Neuronal stem cell (in vitro differentiated cells): ENCODE data around the gene PIK3C2G.
A peak's percentile ranks its signal among the peaks of the same experiment; 100 is the strongest.

Source experiments
- DNase-seq: peaks from one replicate; pipeline ENCODE4 v3.0.0-alpha.2; 2013; ENCODE audit warnings: low spot score
- H2AFZ ChIP-seq: one replicate; pipeline ENCODE4 v1.6.1; 2013; ENCODE audit warnings: mild to moderate bottlenecking, low read length, inconsistent platforms
- H2AK5ac ChIP-seq: 2 replicates; pipeline ENCODE4 v1.6.1; 2013; ENCODE audit warnings: low read depth, mild to moderate bottlenecking, inconsistent platforms, low read length, moderate library complexity, mixed read lengths
- H2BK120ac ChIP-seq: 2 replicates; pipeline ENCODE4 v1.6.1; 2013; ENCODE audit warnings: low read depth, mild to moderate bottlenecking, inconsistent platforms, low read length, moderate library complexity, mixed read lengths
- H2BK12ac ChIP-seq: one replicate; pipeline ENCODE4 v1.6.1; 2013; ENCODE audit warnings: low read length, inconsistent platforms
- H2BK15ac ChIP-seq: 2 replicates; pipeline ENCODE4 v1.6.1; 2013; ENCODE audit warnings: mild to moderate bottlenecking, low read length, inconsistent platforms, mixed read lengths
- H2BK5ac ChIP-seq: one replicate; pipeline ENCODE4 v1.6.1; 2013; ENCODE audit warnings: inconsistent platforms, mild to moderate bottlenecking, low read length, moderate library complexity
- H3K14ac ChIP-seq: one replicate; pipeline ENCODE4 v1.6.1; 2013; ENCODE audit warnings: low read length, inconsistent platforms
- H3K18ac ChIP-seq: 2 replicates; pipeline ENCODE4 v1.6.1; 2013; ENCODE audit warnings: low read length, inconsistent platforms
- H3K23ac ChIP-seq: 2 replicates; pipeline ENCODE4 v1.6.1; 2013; ENCODE audit warnings: low read depth, mild to moderate bottlenecking, mixed read lengths, low read length, inconsistent platforms; ENCODE audit not compliant: poor library complexity
- H3K27ac ChIP-seq: replicated peaks from 3 replicates; pipeline ENCODE4 v1.5.1; 2013; ENCODE audit warnings: low read length, inconsistent platforms
- H3K27me3 ChIP-seq, 3 experiments: 2 replicates each; pipeline ENCODE4 v1.6.1; 2013; ENCODE audit warnings: low read length in 3 of 3, mild to moderate bottlenecking in 2 of 3, inconsistent platforms in 1 of 3, low read depth in 1 of 3, mixed read lengths in 1 of 3, moderate library complexity in 1 of 3; ENCODE audit not compliant: control insufficient read depth in 3 of 3, insufficient read depth in 3 of 3
- H3K36me3 ChIP-seq, 2 donors: replicated peaks in 1 of 2; 2 replicates each; pipeline ENCODE4 v1.6.1; 2013; ENCODE audit warnings: low read length in 2 of 2; ENCODE audit not compliant: control insufficient read depth in 2 of 2, insufficient read depth in 2 of 2
- H3K4ac ChIP-seq: 2 replicates; pipeline ENCODE4 v1.6.1; 2013; ENCODE audit warnings: inconsistent platforms, mild to moderate bottlenecking, low read length, moderate library complexity
- H3K4me1 ChIP-seq, 2 donors: 1 replicate in 1 of 2; 2 replicates in 1 of 2; pipeline ENCODE4 v1.6.1; 2013; ENCODE audit warnings: low read length in 2 of 2, low read depth in 1 of 2; ENCODE audit not compliant: control insufficient read depth in 2 of 2, insufficient read depth in 1 of 2
- H3K4me2 ChIP-seq: one replicate; pipeline ENCODE4 v1.6.1; 2013; ENCODE audit warnings: mild to moderate bottlenecking, low read length, inconsistent platforms; ENCODE audit not compliant: insufficient read depth, poor library complexity, severe bottlenecking
- H3K4me3 ChIP-seq, 2 donors: 2 replicates each; pipeline ENCODE4 v1.5.1; 2013; ENCODE audit warnings: low read length in 2 of 2, mild to moderate bottlenecking in 2 of 2, inconsistent platforms in 1 of 2, moderate library complexity in 1 of 2
- H3K79me1 ChIP-seq: one replicate; pipeline ENCODE4 v1.6.1; 2013; ENCODE audit warnings: low read depth, mild to moderate bottlenecking, inconsistent platforms, low read length, moderate library complexity
- H3K9ac ChIP-seq: one replicate; pipeline ENCODE4 v1.6.1; 2013; ENCODE audit warnings: mild to moderate bottlenecking, low read depth, low read length, inconsistent platforms; ENCODE audit not compliant: poor library complexity
- H3K9me3 ChIP-seq, 2 donors: replicated peaks in 1 of 2; 2 replicates each; pipeline versions ENCODE3 to v1.6.1; 2013; ENCODE audit warnings: low read length in 2 of 2, mild to moderate bottlenecking in 2 of 2, inconsistent platforms in 1 of 2, low read depth in 1 of 2, mixed read lengths in 1 of 2, moderate library complexity in 1 of 2; ENCODE audit not compliant: control insufficient read depth in 2 of 2, insufficient read depth in 1 of 2
- H4K8ac ChIP-seq: one replicate; pipeline ENCODE4 v1.6.1; 2013; ENCODE audit warnings: low read depth, mild to moderate bottlenecking, inconsistent platforms, low read length, moderate library complexity
- H4K91ac ChIP-seq: one replicate; pipeline ENCODE4 v1.6.1; 2013; ENCODE audit warnings: low read length, low read depth, mild to moderate bottlenecking, inconsistent platforms; ENCODE audit not compliant: poor library complexity
- WGBS, 2 donors: extraction: QIAGEN DNeasy Blood & Tissue Kit; methylation state at CpG; one replicate each; pipeline ENCODE4 v1.1.7; 2013; ENCODE audit warnings: missing lambda C conversion rate in 2 of 2, mixed read lengths in 1 of 2; ENCODE audit not compliant: insufficient read length in 2 of 2, insufficient replicate concordance in 1 of 2; ENCODE audit errors: extremely low coverage in 2 of 2; 5-methylcytosine and 5-hydroxymethylcytosine counted together

Gene PIK3C2G

GRCh38 chr12:18320036-18320617 lies 58.8 kb downstream of the PIK3C2G start:
- Histone ChIP-seq H3K9me3 (no peaks in the 10 kb centered on the region), H3K79me1 (no peaks in the 10 kb centered on the region), H4K8ac (no peak overlapping the region), H3K4me2 (no peak overlapping the region), H3K27me3 (no peaks in the 10 kb centered on the region), H3K14ac (no peak overlapping the region), H3K36me3 (no peaks in the 10 kb centered on the region), H3K18ac (no peak overlapping the region), H3K23ac (no peak overlapping the region), H2BK5ac (no peak overlapping the region), H3K4ac (no peak overlapping the region), H2AFZ (peak overlapping the region; percentile 5), H3K27ac (no peak overlapping the region), H3K4me1 (peaks cover 1 to 3% of the 10 kb centered on the region in 2 donors), H3K4me3 (no peak overlapping the region), H2BK12ac (no peak overlapping the region), H2BK15ac (no peak overlapping the region), H2BK120ac (no peak overlapping the region), H4K91ac (no peak overlapping the region), H2AK5ac (no peak overlapping the region), H3K9ac (no peak overlapping the region)
- WGBS, 2 donors, result no CpG with 5 or more reads among the region's 6 CpGs
- peak; percentile 61 for DNase-seq

GRCh38 chr12:18320976-18321375 lies 59.7 kb downstream of the PIK3C2G start:
- WGBS, 2 donors, result no CpG with 5 or more reads among the region's 2 CpGs

GRCh38 chr12:18323159-18323558 lies 61.8 kb downstream of the PIK3C2G start:
- Histone ChIP-seq H2AK5ac (no peak overlapping the region), H3K9ac (no peak overlapping the region), H3K4me3 (no peak overlapping the region), H3K9me3 (no peaks in the 10 kb centered on the region), H2BK12ac (no peak overlapping the region), H4K91ac (no peak overlapping the region), H3K27ac (no peak overlapping the region), H3K23ac (no peak overlapping the region), H3K4me2 (no peak overlapping the region), H3K36me3 (no peaks in the 10 kb centered on the region), H3K18ac (no peak overlapping the region), H2BK15ac (no peak overlapping the region), H4K8ac (no peak overlapping the region), H2AFZ (peak overlapping the region; percentile 61), H3K4me1 (peaks cover 1 to 3% of the 10 kb centered on the region in 2 donors), H2BK5ac (no peak overlapping the region), H3K27me3 (no peaks in the 10 kb centered on the region), H3K79me1 (no peaks in the 10 kb centered on the region), H2BK120ac (no peak overlapping the region), H3K14ac (no peak overlapping the region), H3K4ac (no peak overlapping the region)
- DNase-seq, result no peak

More at GRCh38 chr12:18320976-18321375, 59.7 kb downstream of the PIK3C2G start:
- Histone ChIP-seq H2BK5ac (no peak overlapping the region), H2AFZ (no peak overlapping the region), H3K9me3 (no peaks in the 10 kb centered on the region), H2BK12ac (no peak overlapping the region), H3K4me2 (no peak overlapping the region), H3K36me3 (no peaks in the 10 kb centered on the region), H3K18ac (no peak overlapping the region), H2BK15ac (no peak overlapping the region), H3K14ac (no peak overlapping the region), H2AK5ac (no peak overlapping the region), H3K9ac (no peak overlapping the region), H2BK120ac (no peak overlapping the region), H3K27ac (no peak overlapping the region), H4K8ac (no peak overlapping the region), H3K79me1 (no peaks in the 10 kb centered on the region), H3K23ac (no peak overlapping the region), H4K91ac (no peak overlapping the region), H3K4me3 (no peak overlapping the region), H3K27me3 (no peaks in the 10 kb centered on the region), H3K4ac (no peak overlapping the region), H3K4me1 (peaks cover 1 to 3% of the 10 kb centered on the region in 2 donors)
- no peak for DNase-seq

GRCh38 chr12:18327036-18327435 lies 65.7 kb downstream of the PIK3C2G start:
- Histone ChIP-seq H2AFZ (no peak overlapping the region), H4K91ac (no peak overlapping the region), H3K9me3 (no peaks in the 10 kb centered on the region), H3K9ac (no peak overlapping the region), H3K4me3 (no peak overlapping the region), H3K23ac (no peak overlapping the region), H2AK5ac (no peak overlapping the region), H3K18ac (no peak overlapping the region), H3K4me1 (no peaks in the 10 kb centered on the region), H4K8ac (no peak overlapping the region), H3K27ac (no peak overlapping the region), H3K79me1 (no peaks in the 10 kb centered on the region), H3K4me2 (no peak overlapping the region), H3K4ac (no peak overlapping the region), H2BK120ac (no peak overlapping the region), H3K36me3 (no peaks in the 10 kb centered on the region), H3K27me3 (no peaks in the 10 kb centered on the region), H3K14ac (no peak overlapping the region), H2BK12ac (no peak overlapping the region), H2BK15ac (no peak overlapping the region), H2BK5ac (no peak overlapping the region)
- DNase-seq, result no peak
- no CpG with 5 or more reads among the region's 2 CpGs for WGBS, 2 donors
